Measurements from ENCODE around the gene RERE.
A peak's percentile ranks its signal among the peaks of the same experiment; 100 is the strongest.

- TF ChIP-seq, protein P1, sequence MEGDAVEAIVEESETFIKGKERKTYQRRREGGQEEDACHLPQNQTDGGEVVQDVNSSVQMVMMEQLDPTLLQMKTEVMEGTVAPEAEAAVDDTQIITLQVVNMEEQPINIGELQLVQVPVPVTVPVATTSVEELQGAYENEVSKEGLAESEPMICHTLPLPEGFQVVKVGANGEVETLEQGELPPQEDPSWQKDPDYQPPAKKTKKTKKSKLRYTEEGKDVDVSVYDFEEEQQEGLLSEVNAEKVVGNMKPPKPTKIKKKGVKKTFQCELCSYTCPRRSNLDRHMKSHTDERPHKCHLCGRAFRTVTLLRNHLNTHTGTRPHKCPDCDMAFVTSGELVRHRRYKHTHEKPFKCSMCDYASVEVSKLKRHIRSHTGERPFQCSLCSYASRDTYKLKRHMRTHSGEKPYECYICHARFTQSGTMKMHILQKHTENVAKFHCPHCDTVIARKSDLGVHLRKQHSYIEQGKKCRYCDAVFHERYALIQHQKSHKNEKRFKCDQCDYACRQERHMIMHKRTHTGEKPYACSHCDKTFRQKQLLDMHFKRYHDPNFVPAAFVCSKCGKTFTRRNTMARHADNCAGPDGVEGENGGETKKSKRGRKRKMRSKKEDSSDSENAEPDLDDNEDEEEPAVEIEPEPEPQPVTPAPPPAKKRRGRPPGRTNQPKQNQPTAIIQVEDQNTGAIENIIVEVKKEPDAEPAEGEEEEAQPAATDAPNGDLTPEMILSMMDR (conservative IDR thresholded peaks at IDR 0.05) = peak; percentile 55
- no peak for TF ChIP-seq EZH2 (IDR thresholded peaks at IDR 0.05; ENCODE audit: low read depth)
Observed at GRCh38 chr1:8374812-8375211, 442.6 kb downstream of the RERE start.

Data from PC-9 (cell line).